ENCODE measurements around the gene TMEM89. TPM values are rescaled to one million over a fixed set of nuclear protein-coding genes. Genes with fewer than 3 reads are reported as not detected.

The TMEM89 gene
- polyA plus RNA-seq, 2 of the 4 experiments (the other 2 are of a cell fraction), result not detected

DNA sequence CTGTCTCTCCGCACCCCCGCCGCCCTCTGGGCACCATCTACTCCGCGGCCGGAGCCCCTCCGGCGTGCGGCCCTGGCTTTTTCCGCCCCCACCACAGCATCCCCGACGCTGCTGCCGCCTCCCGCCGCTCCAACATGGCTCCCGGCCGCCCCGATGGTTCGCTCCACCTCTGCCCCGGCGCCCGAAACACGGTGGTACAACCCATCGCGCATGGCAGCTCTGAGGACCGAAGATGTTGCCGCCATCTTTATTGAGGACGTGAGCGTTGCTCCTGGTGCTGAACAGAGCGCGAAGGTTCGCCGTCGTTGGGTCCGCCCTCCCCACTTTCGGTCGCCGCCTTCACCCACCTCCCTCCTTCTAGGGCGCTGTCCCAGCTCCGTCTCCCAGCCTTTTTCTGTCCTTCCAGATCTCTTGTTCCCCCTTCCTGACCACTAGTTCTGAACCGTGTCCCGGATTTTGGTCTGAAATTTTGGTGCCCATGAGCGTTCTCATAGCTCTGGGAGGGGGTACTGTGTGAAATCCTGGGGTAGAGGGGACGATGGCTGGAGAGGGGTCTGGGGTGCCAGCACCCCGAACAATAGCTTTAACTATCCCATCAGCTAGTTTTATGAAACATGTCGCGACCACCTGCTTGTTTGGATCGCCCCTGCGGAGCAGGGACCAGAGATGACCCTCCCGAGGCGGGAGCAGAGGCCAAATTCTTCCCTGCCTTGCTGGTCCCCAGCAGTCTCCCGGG, 41.4 kb upstream of the TMEM89 start, which contains the start of gene CELSR3:
TSS of gene CELSR3 (minus strand) at position 134 of the 736 bp plus-strand sequence. CDS start 252 bp downstream, outside the sequence.
- Histone ChIP-seq H3K9me3 (no peaks in the 10 kb centered on the region), H3K27ac (peak within 1 kb of the TSS; percentile 96 to 98), H3K4me2 (peak within 1 kb of the TSS; percentile 96), H3K4me1 (peaks cover 13% of the 10 kb centered on the region), H3K4me3 (peak within 1 kb of the TSS; percentile 59)
- peak; percentile 61 to 73 for ATAC-seq
- FAIRE-seq, result no peak
- peak; percentile 51 to 92 for DNase-seq (ENCODE audit: low read depth in 1 of 2, low spot score in 1 of 2)
- CTCF ChIA-PET, result interaction anchor here (1.1 to 3.4 kb wide), 8 partner anchors 10 to 65 kb away, joined by 4 to 34 read pairs (median 6); partner anchors contain the start of genes NCKIPSD and SLC26A6
- POLR2A ChIA-PET, result interaction anchor here (0.5 to 2.8 kb wide), 7 partner anchors 12 to 256 kb away, joined by 3 to 9 read pairs (median 5); partner anchors contain the start of genes ARIH2, IP6K2 and SLC26A6
- TF ChIP-seq, protein P1, sequence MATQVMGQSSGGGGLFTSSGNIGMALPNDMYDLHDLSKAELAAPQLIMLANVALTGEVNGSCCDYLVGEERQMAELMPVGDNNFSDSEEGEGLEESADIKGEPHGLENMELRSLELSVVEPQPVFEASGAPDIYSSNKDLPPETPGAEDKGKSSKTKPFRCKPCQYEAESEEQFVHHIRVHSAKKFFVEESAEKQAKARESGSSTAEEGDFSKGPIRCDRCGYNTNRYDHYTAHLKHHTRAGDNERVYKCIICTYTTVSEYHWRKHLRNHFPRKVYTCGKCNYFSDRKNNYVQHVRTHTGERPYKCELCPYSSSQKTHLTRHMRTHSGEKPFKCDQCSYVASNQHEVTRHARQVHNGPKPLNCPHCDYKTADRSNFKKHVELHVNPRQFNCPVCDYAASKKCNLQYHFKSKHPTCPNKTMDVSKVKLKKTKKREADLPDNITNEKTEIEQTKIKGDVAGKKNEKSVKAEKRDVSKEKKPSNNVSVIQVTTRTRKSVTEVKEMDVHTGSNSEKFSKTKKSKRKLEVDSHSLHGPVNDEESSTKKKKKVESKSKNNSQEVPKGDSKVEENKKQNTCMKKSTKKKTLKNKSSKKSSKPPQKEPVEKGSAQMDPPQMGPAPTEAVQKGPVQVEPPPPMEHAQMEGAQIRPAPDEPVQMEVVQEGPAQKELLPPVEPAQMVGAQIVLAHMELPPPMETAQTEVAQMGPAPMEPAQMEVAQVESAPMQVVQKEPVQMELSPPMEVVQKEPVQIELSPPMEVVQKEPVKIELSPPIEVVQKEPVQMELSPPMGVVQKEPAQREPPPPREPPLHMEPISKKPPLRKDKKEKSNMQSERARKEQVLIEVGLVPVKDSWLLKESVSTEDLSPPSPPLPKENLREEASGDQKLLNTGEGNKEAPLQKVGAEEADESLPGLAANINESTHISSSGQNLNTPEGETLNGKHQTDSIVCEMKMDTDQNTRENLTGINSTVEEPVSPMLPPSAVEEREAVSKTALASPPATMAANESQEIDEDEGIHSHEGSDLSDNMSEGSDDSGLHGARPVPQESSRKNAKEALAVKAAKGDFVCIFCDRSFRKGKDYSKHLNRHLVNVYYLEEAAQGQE (IDR thresholded peaks at IDR 0.05), result 0 out of 2 replicates have a peak, but pooled peaks have one; percentile 37
- TF ChIP-seq EP300 (IDR thresholded peaks at IDR 0.05) (no peak), EHF (CRISPR knock-in tag; IDR thresholded peaks at IDR 0.05) (0 out of 2 replicates have a peak, but pooled peaks have one; percentile 41), HOXA7 (CRISPR knock-in tag; IDR thresholded peaks at IDR 0.05) (0 out of 2 replicates have a peak, but pooled peaks have one; percentile 35), KDM1A (IDR thresholded peaks at IDR 0.05; ENCODE audit: low read depth) (no peak), HOXB5 (CRISPR knock-in tag; IDR thresholded peaks at IDR 0.05) (0 out of 2 replicates have a peak, but pooled peaks have one; percentile 70), BHLHE40 (IDR thresholded peaks at IDR 0.05; ENCODE audit: low read depth, low read length) (peak; percentile 56; the same call in 1 of the 2 replicates), GATA3 (IDR thresholded peaks at IDR 0.05; ENCODE audit: borderline replicate concordance) (peak; percentile 57), NPAS2 (CRISPR knock-in tag; IDR thresholded peaks at IDR 0.05; ENCODE audit: borderline replicate concordance) (peak; percentile 22; the same call in 1 of the 2 replicates), POLR2A (IDR thresholded peaks at IDR 0.05; ENCODE audit: low read length) (peak; percentile 65), RARB (CRISPR knock-in tag; IDR thresholded peaks at IDR 0.05) (peak; percentile 76; the same call in 1 of the 2 replicates)
- WGBS (ENCODE audit: missing lambda C conversion rate), result 0% methylated on average over 16 of the region's 52 CpGs

DNA sequence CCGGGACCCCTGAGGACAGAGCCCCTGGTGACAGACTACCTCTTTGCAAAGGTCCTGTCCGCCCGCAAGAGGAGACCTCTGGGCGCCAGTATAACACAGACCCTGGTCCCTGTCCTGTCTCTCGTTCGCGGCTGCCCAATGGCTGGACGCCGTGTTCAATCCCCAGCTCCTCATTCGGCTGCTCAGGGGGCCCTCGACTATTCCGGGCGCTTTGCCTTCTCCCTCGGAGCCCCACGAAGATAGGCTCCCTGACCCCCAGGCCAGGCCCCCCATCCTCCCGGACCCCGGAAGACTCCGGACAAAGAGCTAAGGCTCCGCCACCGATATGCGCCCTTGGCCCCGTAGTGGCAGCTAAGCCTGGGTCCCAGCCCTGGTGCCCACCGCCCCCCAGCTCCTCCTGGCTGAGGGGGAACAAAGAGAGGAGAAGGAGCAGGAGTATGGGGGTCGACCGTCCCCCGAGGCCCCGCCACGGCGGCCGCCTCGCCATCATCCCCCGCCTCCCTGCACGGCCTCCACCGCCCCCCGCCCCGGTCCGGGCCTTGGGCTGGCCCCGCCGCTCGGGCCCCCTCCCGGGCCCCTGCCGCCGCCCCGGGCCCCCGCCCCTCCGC, 40.7 kb upstream of the TMEM89 start:
- peaks cover 13% of the 10 kb centered on the region for H3K4me1 ChIP-seq
- WGBS (ENCODE audit: missing lambda C conversion rate), result 4% methylated on average over 4 of the region's 46 CpGs
- ATAC-seq, result 0 out of 6 replicates have a peak, but pooled peaks of 1 of the 2 experiments have one; percentile 0
- H3K4me3 ChIP-seq, result peak overlapping the region; percentile 59
- CTCF ChIA-PET, result interaction anchor here (0.8 to 3.4 kb wide), 7 partner anchors 9 to 190 kb away, joined by 3 to 34 read pairs (median 6); partner anchors contain the start of gene SLC26A6
- POLR2A ChIA-PET, result interaction anchor here (1.3 to 2.8 kb wide), 3 partner anchors 27 to 257 kb away, joined by 3 to 9 read pairs (median 5); partner anchors contain the start of genes ARIH2 and SLC26A6
- H3K9me3 ChIP-seq, result no peaks in the 10 kb centered on the region
- peak overlapping the region; percentile 96 for H3K4me2 ChIP-seq
- peak overlapping the region; percentile 96 to 98 for H3K27ac ChIP-seq
- no peak for FAIRE-seq
- TF ChIP-seq, protein P2, sequence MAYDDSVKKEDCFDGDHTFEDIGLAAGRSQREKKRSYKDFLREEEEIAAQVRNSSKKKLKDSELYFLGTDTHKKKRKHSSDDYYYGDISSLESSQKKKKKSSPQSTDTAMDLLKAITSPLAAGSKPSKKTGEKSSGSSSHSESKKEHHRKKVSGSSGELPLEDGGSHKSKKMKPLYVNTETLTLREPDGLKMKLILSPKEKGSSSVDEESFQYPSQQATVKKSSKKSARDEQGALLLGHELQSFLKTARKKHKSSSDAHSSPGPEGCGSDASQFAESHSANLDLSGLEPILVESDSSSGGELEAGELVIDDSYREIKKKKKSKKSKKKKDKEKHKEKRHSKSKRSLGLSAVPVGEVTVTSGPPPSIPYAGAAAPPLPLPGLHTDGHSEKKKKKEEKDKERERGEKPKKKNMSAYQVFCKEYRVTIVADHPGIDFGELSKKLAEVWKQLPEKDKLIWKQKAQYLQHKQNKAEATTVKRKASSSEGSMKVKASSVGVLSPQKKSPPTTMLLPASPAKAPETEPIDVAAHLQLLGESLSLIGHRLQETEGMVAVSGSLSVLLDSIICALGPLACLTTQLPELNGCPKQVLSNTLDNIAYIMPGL (CRISPR knock-in tag; IDR thresholded peaks at IDR 0.05; ENCODE audit: borderline replicate concordance), result no peak
- no peak for DNase-seq (ENCODE audit: low read depth in 1 of 2, low spot score in 1 of 2)
